ENCODE results near the gene OSBPL1A.

GRCh38 chr18:24277516-24278195, 120.0 kb downstream of the OSBPL1A start:
- TF ChIP-seq CTCF (IDR thresholded peaks at IDR 0.05): no peak
- TF ChIP-seq POLR2A (IDR thresholded peaks at IDR 0.05): no peak

Data from right lobe of liver (tissue), 4 donors.